HepG2 (cell line): Measurements from ENCODE around the gene B4GALT3. TPM values are rescaled to one million over a fixed set of nuclear protein-coding genes. Genes with fewer than 3 reads are reported as not detected.
A peak's percentile ranks its signal among the peaks of the same experiment; 100 is the strongest.

Experiments
- ETV5 ChIP-seq: IDR thresholded peaks from 2 replicates; pipeline ENCODE4 v1.6.1; 2018; ENCODE audit warnings: missing biosample characterization, missing genetic modification reagents, inconsistent platforms, borderline replicate concordance
- KDM2A ChIP-seq: sonication (generic); formaldehyde crosslinking; IDR thresholded peaks from 2 replicates; pipeline ENCODE4 v1.4.0; 2020; ENCODE audit warnings: low read depth, missing genetic modification reagents, borderline replicate concordance
- RNF2 ChIP-seq: fragments of 450-650 bp; conservative IDR thresholded peaks from 2 replicates; pipeline ENCODE4 v1.6.1; 2016; ENCODE audit warnings: low read depth
- TCF7 ChIP-seq: sonication (generic); IDR thresholded peaks from 2 replicates; pipeline ENCODE4 v1.6.1; 2016; ENCODE audit warnings: antibody characterized with exemption, low read depth
- ZBTB20 ChIP-seq: sonication (generic); formaldehyde crosslinking; IDR thresholded peaks from 2 replicates; pipeline ENCODE4 v1.8.1; 2023; ENCODE audit warnings: missing genetic modification reagents, low read depth, mild to moderate bottlenecking, borderline replicate concordance
- ZFP37 ChIP-seq: sonication (generic); formaldehyde crosslinking; IDR thresholded peaks from 2 replicates; pipeline ENCODE4 v1.4.0; 2020; ENCODE audit warnings: missing genetic modification reagents, borderline replicate concordance
- ZNF180 ChIP-seq: sonication (generic); formaldehyde crosslinking; IDR thresholded peaks from 2 replicates; pipeline ENCODE4 v1.4.0; 2020; ENCODE audit warnings: low read depth, missing genetic modification reagents, borderline replicate concordance
- ZNF292 ChIP-seq: sonication (generic); formaldehyde crosslinking; IDR thresholded peaks from 2 replicates; pipeline ENCODE4 v1.8.1; 2022; ENCODE audit warnings: mild to moderate bottlenecking, low read depth, missing genetic modification reagents, borderline replicate concordance
- ZNF747 ChIP-seq: sonication (generic); formaldehyde crosslinking; IDR thresholded peaks from 2 replicates; pipeline ENCODE4 v1.8.1; 2023; ENCODE audit warnings: missing genetic modification reagents, mild to moderate bottlenecking, borderline replicate concordance
- polyA plus RNA-seq, 8 experiments: library from polyadenylated mRNA; depleted of rRNA in 3 of 8; stranded (reverse) in 7 of 8; unstranded in 1 of 8; fragments of >200 nt; fragmentation: Illumina TruSeq in 4 of 8; extraction: Trizol in 4 of 8; gene quantifications; 2 replicates each; pipeline versions ENCODE4 v1.2.1 to v1.2.3, GENCODE V29; 2011 to 2016; ENCODE audit warnings: low read depth in 4 of 8, missing spikeins in 1 of 8, mixed read lengths in 1 of 8; ENCODE audit not compliant: insufficient read depth in 1 of 8
- total RNA-seq, 5 experiments: library from RNA; depleted of rRNA; stranded (reverse); fragments of >200 nt; fragmentation: Illumina TruSeq; extraction: Trizol; gene quantifications; 2 replicates each; pipeline ENCODE4 v1.2.3, GENCODE V29; 2016; ENCODE audit warnings: low read depth in 1 of 5
- TF ChIP-seq, protein P1 (sequence below), 2 experiments: fragments of 450-650 bp in 1 of 2; sonication (generic) in 1 of 2; formaldehyde crosslinking in 1 of 2; IDR thresholded peaks; 2 replicates each; pipeline versions ENCODE4 v1.6.1 to v1.8.0; 2016 to 2022; ENCODE audit warnings: antibody characterized with exemption in 1 of 2, mild to moderate bottlenecking in 1 of 2, missing genetic modification reagents in 1 of 2
- TF ChIP-seq, protein P2 (sequence below): sonication (generic); formaldehyde crosslinking; IDR thresholded peaks from 2 replicates; pipeline ENCODE4 v1.8.0; 2022; ENCODE audit warnings: missing genetic modification reagents, mild to moderate bottlenecking, inconsistent platforms, borderline replicate concordance
- TF ChIP-seq, protein P3 (sequence below): sonication (generic); formaldehyde crosslinking; IDR thresholded peaks from 2 replicates; pipeline ENCODE4 v1.9.0; 2022; ENCODE audit warnings: low read depth, missing genetic modification reagents
- TF ChIP-seq, protein P4 (sequence below): IDR thresholded peaks from 2 replicates; pipeline ENCODE4 v1.6.1; 2016; ENCODE audit warnings: missing genetic modification reagents, missing compliant biosample characterization

B4GALT3 gene
- total and polyA plus RNA-seq, 2 of the 13 experiments (the other 11 are each of a cell fraction or from before 2014, with no cell fraction given), result 35.6 to 40.4 TPM

DNA sequence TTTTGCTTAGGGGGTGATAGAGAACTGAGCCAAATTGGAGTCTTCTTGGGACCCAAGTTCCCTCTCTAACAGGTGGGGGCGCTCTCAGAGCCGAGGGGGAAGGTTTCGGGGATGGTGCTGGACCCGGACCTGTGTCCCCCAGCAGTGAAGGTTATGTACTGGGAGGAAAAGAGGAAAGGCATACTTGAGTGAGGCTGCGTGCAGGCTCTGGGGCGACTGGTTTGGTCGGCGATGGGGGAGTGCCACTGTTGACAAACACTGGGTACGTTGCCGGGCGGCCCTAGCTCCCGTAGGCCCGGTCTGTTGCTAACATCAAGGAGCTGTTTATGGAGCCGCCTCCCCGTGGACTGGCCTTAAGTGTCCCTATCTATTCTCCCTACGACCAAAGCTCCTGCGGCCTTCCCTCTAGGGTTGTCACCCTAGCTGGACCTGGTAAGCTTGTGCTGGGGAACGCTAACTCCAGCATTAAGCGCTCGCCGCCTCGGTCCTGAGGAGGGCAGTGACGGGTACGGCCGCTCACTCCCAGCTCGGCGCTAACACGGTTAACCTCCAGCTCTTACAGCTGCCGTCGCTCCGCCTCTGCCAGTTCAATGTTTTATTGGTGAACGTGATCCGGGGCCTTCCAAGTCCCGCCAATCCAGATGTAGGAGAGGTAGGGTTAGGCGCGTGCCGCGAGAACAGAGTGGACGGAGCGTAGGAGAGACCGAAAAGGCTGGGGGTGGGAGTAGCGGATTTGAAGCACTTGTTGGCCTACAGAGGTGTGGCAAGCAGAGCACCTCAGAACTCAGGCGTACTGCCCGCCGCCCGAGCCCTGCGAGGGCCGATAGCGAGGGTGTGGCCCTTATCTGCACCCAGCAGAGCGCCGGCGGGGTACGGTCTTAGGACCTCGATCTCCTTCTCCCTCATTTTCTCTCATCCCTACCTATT, 11.3 kb downstream of the B4GALT3 start, which contains the start of gene PPOX (continued):
- TF ChIP-seq, protein P1, sequence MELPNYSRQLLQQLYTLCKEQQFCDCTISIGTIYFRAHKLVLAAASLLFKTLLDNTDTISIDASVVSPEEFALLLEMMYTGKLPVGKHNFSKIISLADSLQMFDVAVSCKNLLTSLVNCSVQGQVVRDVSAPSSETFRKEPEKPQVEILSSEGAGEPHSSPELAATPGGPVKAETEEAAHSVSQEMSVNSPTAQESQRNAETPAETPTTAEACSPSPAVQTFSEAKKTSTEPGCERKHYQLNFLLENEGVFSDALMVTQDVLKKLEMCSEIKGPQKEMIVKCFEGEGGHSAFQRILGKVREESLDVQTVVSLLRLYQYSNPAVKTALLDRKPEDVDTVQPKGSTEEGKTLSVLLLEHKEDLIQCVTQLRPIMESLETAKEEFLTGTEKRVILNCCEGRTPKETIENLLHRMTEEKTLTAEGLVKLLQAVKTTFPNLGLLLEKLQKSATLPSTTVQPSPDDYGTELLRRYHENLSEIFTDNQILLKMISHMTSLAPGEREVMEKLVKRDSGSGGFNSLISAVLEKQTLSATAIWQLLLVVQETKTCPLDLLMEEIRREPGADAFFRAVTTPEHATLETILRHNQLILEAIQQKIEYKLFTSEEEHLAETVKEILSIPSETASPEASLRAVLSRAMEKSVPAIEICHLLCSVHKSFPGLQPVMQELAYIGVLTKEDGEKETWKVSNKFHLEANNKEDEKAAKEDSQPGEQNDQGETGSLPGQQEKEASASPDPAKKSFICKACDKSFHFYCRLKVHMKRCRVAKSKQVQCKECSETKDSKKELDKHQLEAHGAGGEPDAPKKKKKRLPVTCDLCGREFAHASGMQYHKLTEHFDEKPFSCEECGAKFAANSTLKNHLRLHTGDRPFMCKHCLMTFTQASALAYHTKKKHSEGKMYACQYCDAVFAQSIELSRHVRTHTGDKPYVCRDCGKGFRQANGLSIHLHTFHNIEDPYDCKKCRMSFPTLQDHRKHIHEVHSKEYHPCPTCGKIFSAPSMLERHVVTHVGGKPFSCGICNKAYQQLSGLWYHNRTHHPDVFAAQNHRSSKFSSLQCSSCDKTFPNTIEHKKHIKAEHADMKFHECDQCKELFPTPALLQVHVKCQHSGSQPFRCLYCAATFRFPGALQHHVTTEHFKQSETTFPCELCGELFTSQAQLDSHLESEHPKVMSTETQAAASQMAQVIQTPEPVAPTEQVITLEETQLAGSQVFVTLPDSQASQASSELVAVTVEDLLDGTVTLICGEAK (IDR thresholded peaks at IDR 0.05), result no peak
- TF ChIP-seq, protein P1 (CRISPR knock-in tag; IDR thresholded peaks at IDR 0.05), result peak; percentile 41; the same call in 1 of the 2 replicates
- TF ChIP-seq ZNF747 (peak; percentile 59; the same call in 1 of the 2 replicates), KDM2A (CRISPR knock-in tag) (peak; percentile 92), TCF7 (no peak), ZNF180 (no peak), ZBTB20 (no peak; the same call in 1 of the 2 replicates), ZFP37 (CRISPR knock-in tag) (peak; percentile 9; the same call in 1 of the 2 replicates), RNF2 (peak; percentile 88), ETV5 (CRISPR knock-in tag) (no peak), ZNF292 (CRISPR knock-in tag) (no peak)
- TF ChIP-seq, protein P2, sequence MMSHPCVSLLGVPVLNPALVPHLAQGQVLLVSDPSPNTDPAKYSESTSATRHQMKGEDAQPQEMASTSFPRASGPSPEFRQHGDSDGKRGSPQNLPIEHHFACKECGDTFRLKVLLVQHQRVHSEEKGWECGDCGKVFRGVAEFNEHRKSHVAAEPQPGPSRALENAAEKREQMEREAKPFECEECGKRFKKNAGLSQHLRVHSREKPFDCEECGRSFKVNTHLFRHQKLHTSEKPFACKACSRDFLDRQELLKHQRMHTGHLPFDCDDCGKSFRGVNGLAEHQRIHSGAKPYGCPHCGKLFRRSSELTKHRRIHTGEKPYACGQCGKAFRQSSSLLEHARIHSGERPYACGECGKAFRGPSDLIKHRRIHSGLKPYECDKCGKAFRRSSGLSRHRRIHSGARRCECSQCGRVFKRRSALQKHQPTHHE (CRISPR knock-in tag), result peak; percentile 29; the same call in 1 of the 2 replicates
- TF ChIP-seq, protein P3, sequence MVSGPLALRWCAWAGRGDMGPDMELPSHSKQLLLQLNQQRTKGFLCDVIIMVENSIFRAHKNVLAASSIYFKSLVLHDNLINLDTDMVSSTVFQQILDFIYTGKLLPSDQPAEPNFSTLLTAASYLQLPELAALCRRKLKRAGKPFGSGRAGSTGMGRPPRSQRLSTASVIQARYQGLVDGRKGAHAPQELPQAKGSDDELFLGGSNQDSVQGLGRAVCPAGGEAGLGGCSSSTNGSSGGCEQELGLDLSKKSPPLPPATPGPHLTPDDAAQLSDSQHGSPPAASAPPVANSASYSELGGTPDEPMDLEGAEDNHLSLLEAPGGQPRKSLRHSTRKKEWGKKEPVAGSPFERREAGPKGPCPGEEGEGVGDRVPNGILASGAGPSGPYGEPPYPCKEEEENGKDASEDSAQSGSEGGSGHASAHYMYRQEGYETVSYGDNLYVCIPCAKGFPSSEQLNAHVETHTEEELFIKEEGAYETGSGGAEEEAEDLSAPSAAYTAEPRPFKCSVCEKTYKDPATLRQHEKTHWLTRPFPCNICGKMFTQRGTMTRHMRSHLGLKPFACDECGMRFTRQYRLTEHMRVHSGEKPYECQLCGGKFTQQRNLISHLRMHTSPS (CRISPR knock-in tag), result no peak
- TF ChIP-seq, protein P4, sequence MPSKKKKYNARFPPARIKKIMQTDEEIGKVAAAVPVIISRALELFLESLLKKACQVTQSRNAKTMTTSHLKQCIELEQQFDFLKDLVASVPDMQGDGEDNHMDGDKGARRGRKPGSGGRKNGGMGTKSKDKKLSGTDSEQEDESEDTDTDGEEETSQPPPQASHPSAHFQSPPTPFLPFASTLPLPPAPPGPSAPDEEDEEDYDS (CRISPR knock-in tag), result peak; percentile 73
